Liver (tissue), 9 donors: ENCODE results near the gene SLC25A21. TPM values are rescaled to one million over a fixed set of nuclear protein-coding genes. Genes with fewer than 3 reads are reported as not detected.

Experiments
- DNase-seq: peaks from one replicate; pipeline ENCODE4 v3.0.0-alpha.2; 2017; ENCODE audit warnings: low spot score
- H3K27ac ChIP-seq, 2 donors: one replicate each; pipeline ENCODE4 v1.7.0; 2013; ENCODE audit warnings: inconsistent platforms in 2 of 2, low read length in 2 of 2, control low read depth in 1 of 2, low read depth in 1 of 2, mild to moderate bottlenecking in 1 of 2
- H3K27me3 ChIP-seq, 4 donors: one replicate each; pipeline versions ENCODE4 v1.6.1 to v1.7.0; 2013; ENCODE audit warnings: low read length in 3 of 4, inconsistent platforms in 1 of 4, mild to moderate bottlenecking in 1 of 4, moderate library complexity in 1 of 4; ENCODE audit not compliant: control insufficient read depth in 4 of 4, insufficient read depth in 4 of 4
- H3K36me3 ChIP-seq, 4 donors: one replicate each; pipeline versions ENCODE4 v1.6.1 to v1.7.0; 2013; ENCODE audit warnings: low read length in 3 of 4, mild to moderate bottlenecking in 3 of 4, low read depth in 1 of 4, moderate library complexity in 1 of 4; ENCODE audit not compliant: control insufficient read depth in 4 of 4, insufficient read depth in 3 of 4
- H3K4me1 ChIP-seq, 4 donors: one replicate each; pipeline versions ENCODE4 v1.6.1 to v1.7.0; 2013; ENCODE audit warnings: low read length in 3 of 4, mild to moderate bottlenecking in 3 of 4, moderate library complexity in 1 of 4; ENCODE audit not compliant: control insufficient read depth in 4 of 4, insufficient read depth in 4 of 4
- H3K4me3 ChIP-seq, 3 donors: one replicate each; pipeline versions ENCODE4 v1.6.1 to v1.7.0; 2013; ENCODE audit warnings: low read length in 3 of 3, control low read depth in 1 of 3, low read depth in 1 of 3, mild to moderate bottlenecking in 1 of 3
- H3K9ac ChIP-seq, 2 donors: one replicate each; pipeline ENCODE4 v1.7.0; 2013; ENCODE audit warnings: low read length in 2 of 2, mild to moderate bottlenecking in 2 of 2, moderate library complexity in 2 of 2, control low read depth in 1 of 2, low read depth in 1 of 2
- H3K9me3 ChIP-seq, 4 donors: one replicate each; pipeline versions ENCODE4 v1.6.1 to v1.7.0; 2013; ENCODE audit warnings: low read length in 3 of 4; ENCODE audit not compliant: control insufficient read depth in 4 of 4
- EGR1 ChIP-seq, 2 donors: IDR thresholded peaks; 2 replicates each; pipeline ENCODE4 v1.6.1; 2016 to 2018; ENCODE audit warnings: antibody characterized with exemption in 2 of 2, low read depth in 2 of 2
- FOXA1 ChIP-seq: IDR thresholded peaks from 2 replicates; pipeline ENCODE4 v1.6.1; 2016; ENCODE audit warnings: antibody characterized with exemption
- FOXA2 ChIP-seq: IDR thresholded peaks from 2 replicates; pipeline ENCODE4 v1.6.1; 2016; ENCODE audit warnings: antibody characterized with exemption
- GABPA ChIP-seq, 2 donors: IDR thresholded peaks in 1 of 2; conservative IDR thresholded peaks in 1 of 2; 2 replicates each; pipeline ENCODE4 v1.6.1; 2016; ENCODE audit warnings: antibody characterized with exemption in 2 of 2, mild to moderate bottlenecking in 1 of 2, moderate library complexity in 1 of 2
- JUND ChIP-seq, 2 donors: IDR thresholded peaks; 2 replicates each; pipeline ENCODE4 v1.6.1; 2016; ENCODE audit warnings: antibody characterized with exemption in 2 of 2
- NR2F2 ChIP-seq: IDR thresholded peaks from 2 replicates; pipeline ENCODE4 v1.6.1; 2016; ENCODE audit warnings: antibody characterized with exemption
- RAD21 ChIP-seq, 2 donors: IDR thresholded peaks; 2 replicates each; pipeline ENCODE4 v1.6.1; 2016; ENCODE audit warnings: antibody characterized with exemption in 2 of 2, mild to moderate bottlenecking in 2 of 2
- RXRA ChIP-seq, 2 donors: IDR thresholded peaks; 2 replicates each; pipeline ENCODE4 v1.6.1; 2017 to 2018; ENCODE audit warnings: antibody characterized with exemption in 2 of 2, mild to moderate bottlenecking in 1 of 2
- SP1 ChIP-seq: IDR thresholded peaks from 2 replicates; pipeline ENCODE4 v1.6.1; 2018; ENCODE audit warnings: antibody characterized with exemption, mild to moderate bottlenecking
- TAF1 ChIP-seq: conservative IDR thresholded peaks from 2 replicates; pipeline ENCODE4 v1.6.1; 2016; ENCODE audit warnings: antibody characterized with exemption, mild to moderate bottlenecking
- YY1 ChIP-seq: IDR thresholded peaks from 2 replicates; pipeline ENCODE4 v1.6.1; 2016; ENCODE audit warnings: antibody characterized with exemption, mild to moderate bottlenecking
- WGBS: extraction: QIAGEN DNeasy Blood & Tissue Kit; methylation state at CpG from one replicate; pipeline ENCODE4 v1.1.7; 2013; 5-methylcytosine and 5-hydroxymethylcytosine counted together
- polyA plus RNA-seq, 2 donors: library from polyadenylated mRNA; stranded (reverse) in 1 of 2; unstranded in 1 of 2; fragments of 200-250 nt in 1 of 2; fragments of >200 nt in 1 of 2; fragmentation: Nextera tagmentation in 1 of 2; extraction: Ambion mirVana in 1 of 2; gene quantifications; one replicate each; pipeline versions ENCODE4 v1.2.1 to v1.2.3, GENCODE V29; 2013 to 2015
- total RNA-seq, 2 donors: library from RNA; depleted of rRNA; stranded (reverse); fragments of >200 nt; gene quantifications; one replicate each; pipeline ENCODE4 v1.2.3, GENCODE V29; 2014
- TF ChIP-seq, protein P1 (sequence below): IDR thresholded peaks from 2 replicates; pipeline ENCODE4 v1.6.1; 2016; ENCODE audit warnings: antibody characterized with exemption
- TF ChIP-seq, protein P2 (sequence below): IDR thresholded peaks from 2 replicates; pipeline ENCODE4 v1.6.1; 2016; ENCODE audit warnings: antibody characterized with exemption
- TF ChIP-seq, protein P3 (sequence below): IDR thresholded peaks from 2 replicates; pipeline ENCODE4 v1.6.1; 2016; ENCODE audit warnings: antibody characterized with exemption, mild to moderate bottlenecking
- TF ChIP-seq, protein P4 (sequence below): IDR thresholded peaks from 2 replicates; pipeline ENCODE4 v1.6.1; 2016; ENCODE audit warnings: antibody characterized with exemption
- donor health status: healthy.
- donor health status: healthy.
- donor health status: healthy.
- donor health status: healthy.
- donor health status: healthy.

Gene SLC25A21
- total and polyA plus RNA-seq, 4 donors, result 0.13 to 24.3 (median 0.23) TPM

DNA sequence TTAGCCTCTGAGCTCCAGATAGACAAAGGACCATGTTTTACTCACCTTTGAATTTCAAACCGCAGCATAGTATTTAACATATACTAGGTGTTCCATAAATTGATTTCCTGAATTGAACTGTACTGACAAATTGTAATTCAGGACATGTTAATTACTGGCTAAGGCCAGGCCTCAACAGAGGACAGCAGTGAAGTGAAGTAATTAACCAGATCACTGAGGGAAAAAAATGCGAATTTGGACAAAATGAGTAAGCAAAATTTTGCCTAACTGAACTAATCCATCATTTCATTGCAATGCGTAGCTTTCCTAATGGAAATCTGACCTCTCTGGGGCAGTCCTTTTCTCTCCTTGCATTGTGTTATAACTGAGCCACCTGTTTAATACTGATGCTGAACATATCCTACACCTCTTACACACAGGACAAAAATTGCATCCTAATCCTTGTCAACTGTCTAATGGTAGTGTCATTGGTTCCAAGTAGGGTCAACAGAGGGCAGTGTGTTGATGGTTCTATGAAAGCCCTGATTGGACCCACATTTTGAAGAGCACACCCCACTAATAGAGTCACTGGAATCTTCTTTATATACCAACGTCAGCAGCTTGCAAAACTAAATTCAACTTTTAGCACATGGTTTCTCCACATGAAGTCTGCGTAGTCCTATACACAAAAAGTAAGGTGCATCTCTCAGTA is 148.4 kb downstream of the SLC25A21 start:
- Histone ChIP-seq H3K27me3 (no peaks in the 10 kb centered on the region), H3K9ac (no peak overlapping the region), H3K4me3 (no peak overlapping the region), H3K36me3 (no peaks in the 10 kb centered on the region), H3K4me1 (no peaks in the 10 kb centered on the region), H3K9me3 (no peaks in the 10 kb centered on the region), H3K27ac (no peak overlapping the region)
- no peak for DNase-seq
- TF ChIP-seq FOXA2 (no peak), RAD21 (IDR thresholded peaks at IDR 0.05) (no peak), JUND (IDR thresholded peaks at IDR 0.05) (no peak), RXRA (IDR thresholded peaks at IDR 0.05) (no peak), SP1 (no peak), YY1 (no peak), GABPA (IDR thresholded peaks at IDR 0.05 in 1 of 2, conservative IDR thresholded peaks at IDR 0.05 in 1 of 2) (no peak), TAF1 (no peak), NR2F2 (no peak), FOXA1 (no peak), EGR1 (IDR thresholded peaks at IDR 0.05; ENCODE audit: low read depth in 2 of 2) (no peak)
- TF ChIP-seq, protein P1, sequence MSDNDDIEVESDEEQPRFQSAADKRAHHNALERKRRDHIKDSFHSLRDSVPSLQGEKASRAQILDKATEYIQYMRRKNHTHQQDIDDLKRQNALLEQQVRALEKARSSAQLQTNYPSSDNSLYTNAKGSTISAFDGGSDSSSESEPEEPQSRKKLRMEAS, result no peak
- TF ChIP-seq, protein P2, sequence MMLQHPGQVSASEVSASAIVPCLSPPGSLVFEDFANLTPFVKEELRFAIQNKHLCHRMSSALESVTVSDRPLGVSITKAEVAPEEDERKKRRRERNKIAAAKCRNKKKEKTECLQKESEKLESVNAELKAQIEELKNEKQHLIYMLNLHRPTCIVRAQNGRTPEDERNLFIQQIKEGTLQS, result no peak
- WGBS, result 87% methylated on average over 5 of the region's 5 CpGs

DNA sequence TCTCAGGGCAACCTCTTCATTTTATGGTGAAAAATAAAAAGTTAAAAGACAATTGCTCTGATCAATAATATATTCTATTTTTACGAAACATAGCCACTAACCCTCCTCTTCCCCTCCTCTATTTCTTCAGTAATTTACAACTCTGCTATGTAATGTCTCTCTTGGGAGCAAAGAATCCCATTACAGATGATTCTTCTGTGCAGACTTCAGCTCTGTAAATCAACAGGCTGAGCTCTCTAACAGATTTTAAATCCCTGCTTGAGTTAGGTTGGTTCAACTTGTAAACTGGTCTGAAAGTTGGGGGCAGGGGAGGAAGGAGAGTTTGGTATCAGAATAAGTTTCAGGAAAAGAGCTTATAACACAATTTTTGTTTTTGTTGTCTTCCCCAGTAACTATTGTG is 151.0 kb downstream of the SLC25A21 start:
- no peaks in the 10 kb centered on the region for H3K27me3 ChIP-seq
- no peak for DNase-seq
- no peaks in the 10 kb centered on the region for H3K4me1 ChIP-seq
- no peaks in the 10 kb centered on the region for H3K9me3 ChIP-seq
- no peak overlapping the region for H3K4me3 ChIP-seq
- 90% methylated on average over 1 of the region's 1 CpG for WGBS
- no peaks in the 10 kb centered on the region for H3K36me3 ChIP-seq
- no peak overlapping the region for H3K27ac ChIP-seq
- no peak overlapping the region for H3K9ac ChIP-seq
- TF ChIP-seq, protein P3, sequence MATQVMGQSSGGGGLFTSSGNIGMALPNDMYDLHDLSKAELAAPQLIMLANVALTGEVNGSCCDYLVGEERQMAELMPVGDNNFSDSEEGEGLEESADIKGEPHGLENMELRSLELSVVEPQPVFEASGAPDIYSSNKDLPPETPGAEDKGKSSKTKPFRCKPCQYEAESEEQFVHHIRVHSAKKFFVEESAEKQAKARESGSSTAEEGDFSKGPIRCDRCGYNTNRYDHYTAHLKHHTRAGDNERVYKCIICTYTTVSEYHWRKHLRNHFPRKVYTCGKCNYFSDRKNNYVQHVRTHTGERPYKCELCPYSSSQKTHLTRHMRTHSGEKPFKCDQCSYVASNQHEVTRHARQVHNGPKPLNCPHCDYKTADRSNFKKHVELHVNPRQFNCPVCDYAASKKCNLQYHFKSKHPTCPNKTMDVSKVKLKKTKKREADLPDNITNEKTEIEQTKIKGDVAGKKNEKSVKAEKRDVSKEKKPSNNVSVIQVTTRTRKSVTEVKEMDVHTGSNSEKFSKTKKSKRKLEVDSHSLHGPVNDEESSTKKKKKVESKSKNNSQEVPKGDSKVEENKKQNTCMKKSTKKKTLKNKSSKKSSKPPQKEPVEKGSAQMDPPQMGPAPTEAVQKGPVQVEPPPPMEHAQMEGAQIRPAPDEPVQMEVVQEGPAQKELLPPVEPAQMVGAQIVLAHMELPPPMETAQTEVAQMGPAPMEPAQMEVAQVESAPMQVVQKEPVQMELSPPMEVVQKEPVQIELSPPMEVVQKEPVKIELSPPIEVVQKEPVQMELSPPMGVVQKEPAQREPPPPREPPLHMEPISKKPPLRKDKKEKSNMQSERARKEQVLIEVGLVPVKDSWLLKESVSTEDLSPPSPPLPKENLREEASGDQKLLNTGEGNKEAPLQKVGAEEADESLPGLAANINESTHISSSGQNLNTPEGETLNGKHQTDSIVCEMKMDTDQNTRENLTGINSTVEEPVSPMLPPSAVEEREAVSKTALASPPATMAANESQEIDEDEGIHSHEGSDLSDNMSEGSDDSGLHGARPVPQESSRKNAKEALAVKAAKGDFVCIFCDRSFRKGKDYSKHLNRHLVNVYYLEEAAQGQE, result no peak
- TF ChIP-seq GABPA (IDR thresholded peaks at IDR 0.05 in 1 of 2, conservative IDR thresholded peaks at IDR 0.05 in 1 of 2) (no peak), FOXA2 (no peak), NR2F2 (no peak), JUND (IDR thresholded peaks at IDR 0.05) (no peak), YY1 (no peak), SP1 (no peak), RXRA (IDR thresholded peaks at IDR 0.05) (no peak)
- TF ChIP-seq, protein P1, result no peak
- TF ChIP-seq, protein P4, sequence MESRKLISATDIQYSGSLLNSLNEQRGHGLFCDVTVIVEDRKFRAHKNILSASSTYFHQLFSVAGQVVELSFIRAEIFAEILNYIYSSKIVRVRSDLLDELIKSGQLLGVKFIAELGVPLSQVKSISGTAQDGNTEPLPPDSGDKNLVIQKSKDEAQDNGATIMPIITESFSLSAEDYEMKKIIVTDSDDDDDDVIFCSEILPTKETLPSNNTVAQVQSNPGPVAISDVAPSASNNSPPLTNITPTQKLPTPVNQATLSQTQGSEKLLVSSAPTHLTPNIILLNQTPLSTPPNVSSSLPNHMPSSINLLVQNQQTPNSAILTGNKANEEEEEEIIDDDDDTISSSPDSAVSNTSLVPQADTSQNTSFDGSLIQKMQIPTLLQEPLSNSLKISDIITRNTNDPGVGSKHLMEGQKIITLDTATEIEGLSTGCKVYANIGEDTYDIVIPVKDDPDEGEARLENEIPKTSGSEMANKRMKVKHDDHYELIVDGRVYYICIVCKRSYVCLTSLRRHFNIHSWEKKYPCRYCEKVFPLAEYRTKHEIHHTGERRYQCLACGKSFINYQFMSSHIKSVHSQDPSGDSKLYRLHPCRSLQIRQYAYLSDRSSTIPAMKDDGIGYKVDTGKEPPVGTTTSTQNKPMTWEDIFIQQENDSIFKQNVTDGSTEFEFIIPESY, result no peak
